GM19438 (cell line): ENCODE measurements around the gene ADCY2.

ENCODE experiments used
- ATAC-seq: cut with Tn5 transposase; IDR thresholded peaks from one replicate; pipeline ENCODE4 v1.9.1; 2021; ENCODE audit warnings: low read depth; ENCODE audit not compliant: unreplicated experiment

The ADCY2 gene

DNA sequence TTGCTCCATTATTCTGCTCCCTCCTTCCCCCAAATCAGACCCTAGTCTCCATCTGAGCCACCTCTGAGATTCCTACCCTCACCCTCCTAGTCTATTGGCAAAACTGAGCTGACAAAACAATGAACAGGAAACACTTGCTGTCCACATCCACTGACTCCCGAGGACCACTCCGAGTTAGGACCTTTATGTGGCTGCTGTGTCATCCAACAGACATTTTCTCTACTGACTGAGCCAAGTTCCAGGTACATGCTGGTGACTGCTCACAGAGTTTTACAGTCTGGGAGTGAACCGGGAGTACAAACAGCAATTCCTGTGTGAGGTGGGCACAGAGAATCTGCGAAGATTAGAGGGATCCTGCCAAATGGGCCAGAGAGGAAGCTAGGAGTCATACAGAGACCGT, 415.8 kb downstream of the ADCY2 start:
- ATAC-seq: no peak

DNA sequence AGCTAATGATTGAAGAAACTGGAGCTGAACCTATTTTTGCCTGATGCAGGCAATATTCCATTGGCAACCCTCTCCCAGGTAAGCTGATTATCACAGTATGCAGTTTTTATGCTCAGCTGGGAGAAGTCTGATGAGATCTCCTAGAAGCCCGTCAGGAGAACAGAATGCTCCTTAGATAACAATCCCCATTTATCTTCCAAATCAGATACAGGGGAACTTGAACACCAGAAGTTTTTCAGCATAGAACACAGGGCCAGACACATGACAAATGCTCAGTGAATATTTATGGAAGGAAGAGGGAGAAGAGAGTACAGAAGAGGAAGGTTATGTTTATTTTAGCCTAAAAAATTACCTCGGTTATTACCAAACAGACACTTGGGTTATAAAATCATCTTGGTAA, 417.1 kb downstream of the ADCY2 start:
- ATAC-seq: no peak

DNA sequence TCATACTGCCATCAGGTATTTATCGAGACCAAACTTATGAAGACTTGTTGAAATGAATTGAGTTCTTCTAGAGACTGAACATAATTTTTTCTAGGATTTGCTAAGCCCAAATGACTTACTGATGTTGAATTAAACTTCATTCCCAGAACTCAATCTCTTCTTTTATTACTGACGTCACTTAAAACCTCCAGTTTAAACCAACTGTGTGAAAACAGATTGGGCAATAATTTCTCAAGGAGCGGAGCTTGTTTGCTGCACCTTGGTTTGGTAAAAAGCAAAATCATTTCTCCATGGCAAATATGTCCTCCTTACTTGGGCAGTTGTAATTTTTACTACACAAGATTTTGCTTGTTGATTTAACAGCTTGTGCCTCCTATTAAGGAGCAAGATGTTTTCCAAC, 417.6 kb downstream of the ADCY2 start:
- no peak for ATAC-seq

- no peak for ATAC-seq
Observed at GRCh38 chr5:7814816-7815215, 418.9 kb downstream of the ADCY2 start.

DNA sequence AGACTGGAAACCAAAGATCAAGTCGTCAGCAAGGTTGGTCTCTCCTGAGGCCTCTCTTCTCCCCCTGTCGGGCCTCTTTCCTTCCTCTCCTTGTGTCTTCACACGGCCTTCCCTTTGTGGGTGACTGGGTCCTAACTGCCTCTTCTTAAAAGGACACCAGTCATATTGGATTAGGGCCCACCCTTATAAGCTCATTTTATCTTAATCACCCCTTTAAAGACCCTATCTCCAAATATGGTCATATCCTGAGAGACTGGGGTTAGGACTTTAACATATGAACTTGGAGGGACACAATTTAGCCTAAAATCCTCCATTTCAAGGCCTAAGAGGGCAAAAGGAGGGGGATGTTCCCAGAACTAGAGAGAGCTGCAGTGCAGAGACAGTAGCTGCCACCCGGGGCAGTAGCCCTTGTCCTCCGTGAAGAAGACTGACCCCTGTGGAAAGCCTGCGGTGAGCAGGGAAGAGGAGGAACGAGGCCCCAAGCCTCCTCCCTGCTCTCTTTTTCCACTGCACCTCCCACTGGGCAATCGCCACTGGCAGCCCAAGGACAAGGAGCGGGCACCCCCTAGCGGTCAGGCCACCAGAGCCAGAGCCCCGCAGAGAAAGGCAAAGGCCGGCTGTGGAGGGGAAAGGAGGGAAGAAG, 420.1 kb downstream of the ADCY2 start:
- ATAC-seq: peak; percentile 98

- no peak for ATAC-seq
Observed at GRCh38 chr5:7816535-7816901, 420.6 kb downstream of the ADCY2 start.

GRCh38 chr5:7822449-7822848, 426.5 kb downstream of the ADCY2 start:
- no peak for ATAC-seq

GRCh38 chr5:7823594-7823993, 427.7 kb downstream of the ADCY2 start:
- no peak for ATAC-seq

DNA sequence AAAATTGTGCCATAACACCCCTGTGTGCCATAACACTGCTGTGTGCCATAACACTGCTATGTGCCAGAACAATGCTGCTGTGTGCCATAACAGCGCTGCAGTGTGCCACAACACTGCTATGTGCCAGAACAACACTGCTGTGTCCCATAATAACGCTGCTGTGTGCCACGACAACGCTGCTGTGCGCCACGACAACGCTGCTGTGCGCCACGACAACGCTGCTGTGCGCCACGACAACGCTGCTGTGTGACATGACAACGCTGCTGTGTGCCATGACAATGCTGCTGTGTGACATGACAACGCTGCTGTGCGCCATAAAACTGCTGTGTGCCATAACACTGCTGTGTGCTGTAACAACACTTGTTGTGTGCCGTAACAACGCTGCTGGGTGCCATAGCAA, 429.1 kb downstream of the ADCY2 start:
- no peak for ATAC-seq

GRCh38 chr5:7825630-7826029, 429.7 kb downstream of the ADCY2 start:
- no peak for ATAC-seq

- ATAC-seq: no peak
Observed at GRCh38 chr5:7827610-7828009, 431.7 kb downstream of the ADCY2 start.

GRCh38 chr5:7828269-7828668, 432.3 kb downstream of the ADCY2 start:
- ATAC-seq: no peak

GRCh38 chr5:7834982-7835381, 439.0 kb downstream of the ADCY2 start:
- ATAC-seq: no peak

GRCh38 chr5:7837403-7837802, 441.5 kb downstream of the ADCY2 start:
- ATAC-seq: no peak

- no peak for ATAC-seq
Observed at GRCh38 chr5:7842531-7842930, 446.6 kb downstream of the ADCY2 start.

DNA sequence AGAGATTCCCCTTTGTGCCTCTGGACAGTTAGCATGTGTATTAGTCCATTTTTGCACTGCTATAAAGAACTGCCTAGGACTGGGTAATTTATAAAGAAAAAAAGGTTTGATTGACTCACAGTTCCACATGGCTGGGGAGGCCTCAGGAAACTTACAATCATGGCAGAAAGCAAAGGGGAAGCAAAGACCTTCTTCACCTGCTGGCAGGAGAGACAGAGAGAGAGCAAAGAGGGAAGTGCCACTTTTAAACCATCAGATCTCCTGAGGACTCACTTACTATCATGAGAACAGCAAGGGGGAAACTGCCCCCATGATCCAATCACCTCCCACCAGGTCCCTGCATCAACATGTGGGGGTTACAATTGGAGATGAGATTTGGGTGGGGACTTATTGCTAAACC, 449.0 kb downstream of the ADCY2 start:
- no peak for ATAC-seq

DNA sequence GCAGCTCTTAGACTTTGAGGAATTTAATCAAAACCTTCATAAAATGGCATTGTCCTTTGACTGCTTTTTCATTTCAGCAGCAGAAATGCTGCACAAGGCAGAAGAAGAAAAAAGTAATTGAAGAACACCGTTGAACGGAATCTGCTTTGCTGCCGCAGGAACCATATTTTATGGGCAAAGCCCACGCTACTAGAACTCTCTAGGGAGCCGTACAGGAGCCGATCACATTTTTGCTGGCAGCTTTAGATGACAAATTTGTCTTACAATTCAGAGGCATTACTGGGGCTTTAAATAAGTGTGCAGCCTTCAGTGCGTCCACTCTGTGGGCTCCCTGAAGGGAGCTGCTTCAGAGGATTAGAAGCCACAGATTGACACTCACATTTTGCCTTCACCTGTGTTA, 449.6 kb downstream of the ADCY2 start:
- no peak for ATAC-seq

DNA sequence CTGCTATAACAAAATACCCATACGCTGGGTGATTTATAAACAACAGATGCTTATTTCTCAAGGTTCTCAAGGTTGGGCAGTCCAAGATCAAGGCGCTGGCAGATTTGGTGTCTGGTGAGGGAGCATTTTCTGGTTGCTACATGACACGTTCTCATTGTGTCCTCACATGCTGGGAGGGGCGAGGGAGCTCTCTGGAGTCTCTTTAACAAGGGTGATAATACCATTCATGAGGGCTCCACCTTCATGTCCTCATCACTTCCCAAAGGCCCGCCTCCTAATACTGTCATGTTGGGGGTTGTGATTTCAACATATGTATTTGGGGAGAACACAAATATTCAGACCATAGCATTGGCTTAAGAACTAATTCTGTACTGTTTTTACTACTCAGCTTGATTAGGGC, 450.4 kb downstream of the ADCY2 start:
- ATAC-seq: no peak

DNA sequence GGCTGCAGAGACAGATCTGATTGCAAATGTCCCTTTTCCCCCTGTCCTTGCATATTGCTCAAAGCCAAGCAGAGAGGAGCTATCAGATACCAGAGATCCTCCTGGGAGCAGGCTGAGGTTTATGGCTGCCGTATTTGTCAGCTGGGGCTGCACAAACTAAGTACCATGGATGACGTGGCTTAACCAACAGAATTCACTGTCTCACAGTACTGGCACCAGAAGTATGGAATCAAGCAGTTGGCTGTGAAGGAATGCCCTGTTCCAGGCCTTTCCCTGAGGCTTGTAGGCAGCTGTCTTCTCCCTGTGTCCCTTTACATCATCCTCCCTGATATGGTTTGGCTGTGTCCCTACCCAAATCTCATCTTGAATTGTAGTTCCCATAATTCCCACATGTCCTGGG, 452.4 kb downstream of the ADCY2 start:
- no peak for ATAC-seq

DNA sequence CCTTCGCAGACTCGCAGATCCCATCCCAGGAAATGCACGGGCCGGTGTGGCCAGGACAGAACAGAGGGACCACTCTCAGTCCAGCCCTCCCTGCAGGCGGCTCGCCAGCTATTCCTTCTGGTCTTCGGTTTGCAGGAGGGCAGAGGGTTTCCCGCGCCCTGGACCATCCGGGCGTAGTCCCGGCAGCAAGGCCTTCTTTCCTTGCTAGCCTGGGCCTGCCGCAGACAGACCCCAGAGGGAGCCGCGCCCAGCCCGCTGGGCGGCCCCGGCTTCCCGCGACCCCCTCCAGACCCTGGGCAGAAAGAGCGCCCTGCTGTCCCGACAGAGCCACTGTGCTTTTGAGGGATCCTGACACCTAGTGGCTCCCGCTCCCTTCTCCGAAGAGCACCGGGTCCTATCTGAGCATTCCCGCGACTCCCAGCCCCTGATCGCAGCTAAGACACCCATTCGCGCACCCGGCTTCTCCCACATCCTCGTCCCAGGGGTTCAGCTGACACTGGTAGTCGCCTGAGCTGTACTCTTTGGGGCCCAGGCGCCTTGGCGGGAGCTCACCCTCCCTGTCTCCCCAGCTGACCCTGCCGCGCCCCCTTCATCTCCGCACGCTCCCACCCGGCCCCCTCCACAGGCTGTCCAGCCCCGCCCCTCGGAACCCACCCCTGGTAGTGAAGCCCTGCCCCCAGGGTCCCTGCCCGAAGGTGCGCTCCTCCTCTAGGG, 453.9 kb downstream of the ADCY2 start:
- no peak for ATAC-seq

DNA sequence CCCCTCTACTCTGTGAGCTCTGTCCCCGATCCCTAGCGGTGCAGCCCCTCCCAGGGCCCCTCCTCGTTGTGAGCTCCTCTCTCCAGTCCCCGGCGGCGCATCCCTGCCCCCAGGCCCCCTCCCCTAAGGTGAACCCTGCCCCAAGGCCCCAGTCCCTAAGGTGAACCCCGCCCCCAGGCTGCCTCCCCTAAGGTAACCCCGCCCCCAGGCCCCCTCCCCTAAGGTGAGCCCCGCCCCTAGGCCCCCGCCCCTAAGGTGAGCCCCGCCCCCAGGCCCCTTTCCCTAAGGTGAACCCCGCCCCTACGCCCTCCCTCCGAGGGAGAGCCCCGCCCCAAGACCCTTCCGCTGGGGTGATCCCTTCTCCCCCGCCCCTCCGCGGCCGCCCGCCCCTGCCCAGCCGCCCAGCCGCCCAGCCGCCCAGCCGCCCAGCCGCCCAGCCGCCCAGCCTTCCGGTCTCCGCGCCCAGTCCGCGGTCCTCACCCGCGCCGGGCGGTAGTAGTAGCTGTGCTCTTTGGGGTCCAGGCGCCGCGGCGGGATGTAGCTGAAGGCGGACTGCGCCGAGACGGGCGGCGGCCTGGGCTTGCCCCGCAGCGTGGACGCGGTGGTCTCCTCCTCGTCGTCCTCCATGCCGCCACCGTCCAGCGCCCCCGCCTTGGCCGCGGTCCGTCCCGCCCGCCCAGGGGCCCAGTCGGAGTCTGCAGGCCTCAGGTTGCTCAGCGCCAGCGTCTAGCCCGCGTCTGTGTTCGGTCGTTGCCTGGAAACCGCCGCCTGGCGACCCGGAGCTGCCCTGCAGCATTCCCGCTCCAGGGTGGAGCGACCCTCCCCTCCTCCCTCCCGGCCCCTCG, 454.7 kb downstream of the ADCY2 start, which contains the start of gene CFAP90:
Gene CFAP90 (minus strand): TSS at position 739 of the 845 bp plus-strand sequence. CDS start 112 bp downstream, at position 627.
- no peak for ATAC-seq

DNA sequence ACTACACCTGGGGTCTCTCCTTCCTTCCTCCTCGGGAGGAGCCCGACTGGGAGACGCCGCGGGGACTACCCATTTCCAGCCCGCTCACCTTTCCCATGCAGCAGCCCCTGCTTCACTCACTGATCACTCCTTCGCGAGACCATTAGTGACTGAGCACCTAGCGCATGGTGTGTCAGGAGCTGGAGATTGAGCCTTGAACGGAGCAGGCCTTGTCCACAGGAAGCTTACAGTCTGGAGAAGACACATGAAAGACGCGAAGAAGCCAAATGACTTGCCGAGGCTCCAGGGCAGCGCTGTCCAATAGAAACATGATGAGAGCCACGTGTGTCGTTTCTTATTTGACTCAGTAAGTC, 455.3 kb downstream of the ADCY2 start:
- ATAC-seq: no peak
